HG02973 (cell line): ENCODE results near the gene NKD2.
"Not testable (repeated sequence)": the region's sequence is repeated elsewhere in the genome, so short reads cannot be mapped to it uniquely, and the experiment has no call there.

ENCODE experiments used
- ATAC-seq: cut with Tn5 transposase; IDR thresholded peaks from one replicate; pipeline ENCODE4 v1.9.1; 2021; ENCODE audit warnings: moderate library complexity; ENCODE audit not compliant: unreplicated experiment

Gene NKD2

GRCh38 chr5:1008451-1009358 is at the start of gene NKD2:
NKD2 (plus strand) TSS chr5:1008802; CDS start chr5:1009058, 256 bp downstream.
- ATAC-seq = peak; percentile 40

GRCh38 chr5:959581-960531 is 48.7 kb upstream of the NKD2 start:
- no peak for ATAC-seq

GRCh38 chr5:960551-960950 is 48.1 kb upstream of the NKD2 start:
- no peak for ATAC-seq

GRCh38 chr5:961002-961710 is 47.4 kb upstream of the NKD2 start:
- no peak for ATAC-seq

- ATAC-seq = no peak
Measured at GRCh38 chr5:961711-962240, 46.8 kb upstream of the NKD2 start.

GRCh38 chr5:962386-962785 is 46.2 kb upstream of the NKD2 start:
- no peak for ATAC-seq

GRCh38 chr5:962801-963200 is 45.8 kb upstream of the NKD2 start:
- ATAC-seq = no peak

- ATAC-seq = no peak
Measured at GRCh38 chr5:963310-963672, 45.3 kb upstream of the NKD2 start.

GRCh38 chr5:963673-964531 is 44.7 kb upstream of the NKD2 start:
- peak; percentile 72 for ATAC-seq

- ATAC-seq = no peak
Measured at GRCh38 chr5:964821-965220, 43.8 kb upstream of the NKD2 start.

- no peak for ATAC-seq
Measured at GRCh38 chr5:965604-966344, 42.8 kb upstream of the NKD2 start.

GRCh38 chr5:966345-966710 is 42.3 kb upstream of the NKD2 start:
- ATAC-seq = no peak

- no peak for ATAC-seq
Measured at GRCh38 chr5:966941-967340, 41.7 kb upstream of the NKD2 start.

- ATAC-seq = no peak
Measured at GRCh38 chr5:968881-969280, 39.7 kb upstream of the NKD2 start.

GRCh38 chr5:969408-969839 is 39.2 kb upstream of the NKD2 start:
- ATAC-seq = no peak

GRCh38 chr5:972575-972974 is 36.0 kb upstream of the NKD2 start:
- ATAC-seq = not testable (repeated sequence)

GRCh38 chr5:976849-977751 is 31.5 kb upstream of the NKD2 start:
- no peak for ATAC-seq

- ATAC-seq = no peak
Measured at GRCh38 chr5:978054-978453, 30.5 kb upstream of the NKD2 start.
